Hepatocyte (in vitro differentiated cells): Measurements from ENCODE around the gene ANKRD13D. TPM values are rescaled to one million over a fixed set of nuclear protein-coding genes. Genes with fewer than 3 reads are reported as not detected.

Experiments
- DNase-seq: peaks from one replicate; pipeline ENCODE4 v3.0.0-alpha.2; 2016; ENCODE audit warnings: low spot score
- H2AFZ ChIP-seq: fragments of 200-600 bp; sonication (generic); 2 replicates; pipeline ENCODE4 v1.6.0; 2016; ENCODE audit warnings: antibody characterized with exemption, mild to moderate bottlenecking
- H3K27ac ChIP-seq: fragments of 200-600 bp; sonication (generic); 2 replicates; pipeline ENCODE4 v1.5.1; 2016; ENCODE audit warnings: mild to moderate bottlenecking
- H3K27me3 ChIP-seq: fragments of 200-600 bp; sonication (generic); 2 replicates; pipeline ENCODE4 v1.6.1; 2016
- H3K36me3 ChIP-seq: fragments of 200-600 bp; sonication (generic); replicated peaks from 2 replicates; pipeline ENCODE4 v1.5.1; 2016; ENCODE audit warnings: low read depth; ENCODE audit not compliant: insufficient read depth
- H3K4me1 ChIP-seq: fragments of 200-600 bp; sonication (generic); 2 replicates; pipeline ENCODE4 v1.5.1; 2016; ENCODE audit warnings: mild to moderate bottlenecking, moderate library complexity; ENCODE audit not compliant: insufficient read depth
- H3K4me2 ChIP-seq: fragments of 200-600 bp; sonication (generic); 2 replicates; pipeline ENCODE4 v1.6.0; 2016
- H3K4me3 ChIP-seq: fragments of 200-600 bp; sonication (generic); 2 replicates; pipeline ENCODE4 v1.5.1; 2016; ENCODE audit warnings: mild to moderate bottlenecking
- H3K79me2 ChIP-seq: fragments of 200-600 bp; sonication (generic); 2 replicates; pipeline ENCODE4 v1.6.0; 2017; ENCODE audit warnings: mild to moderate bottlenecking
- H3K9me2 ChIP-seq: fragments of 200-600 bp; sonication (generic); replicated peaks from 2 replicates; pipeline ENCODE4 v1.6.0; 2017; ENCODE audit warnings: mild to moderate bottlenecking; ENCODE audit not compliant: insufficient read depth
- H3K9me3 ChIP-seq: fragments of 200-600 bp; sonication (generic); 2 replicates; pipeline ENCODE4 v1.5.1; 2016; ENCODE audit warnings: low read depth, mild to moderate bottlenecking
- H4K20me1 ChIP-seq: fragments of 200-600 bp; sonication (generic); 2 replicates; pipeline ENCODE4 v1.6.0; 2016; ENCODE audit warnings: mild to moderate bottlenecking; ENCODE audit not compliant: insufficient read depth, poor library complexity, severe bottlenecking
- CTCF ChIP-seq: fragments of 200-600 bp; sonication (generic); IDR thresholded peaks from 2 replicates; pipeline ENCODE4 v1.5.1; 2016; ENCODE audit warnings: antibody characterized with exemption, mild to moderate bottlenecking; ENCODE audit not compliant: poor library complexity
- EZH2 ChIP-seq: fragments of 200-600 bp; sonication (generic); IDR thresholded peaks from 2 replicates; pipeline ENCODE4 v1.6.1; 2016; ENCODE audit warnings: antibody characterized with exemption, mild to moderate bottlenecking, borderline replicate concordance
- EZH2phosphoT487 ChIP-seq: fragments of 200-600 bp; sonication (generic); IDR thresholded peaks from one replicate; pipeline ENCODE4 v1.6.1; 2018; ENCODE audit warnings: antibody characterized with exemption, mild to moderate bottlenecking, low read depth, moderate library complexity; ENCODE audit not compliant: unreplicated experiment, severe bottlenecking
- WGBS: methylation state at CpG from one replicate; pipeline ENCODE4 v1.1.6; 2016; ENCODE audit warnings: low lambda C conversion rate; ENCODE audit errors: missing lambda C conversion rate; 5-methylcytosine and 5-hydroxymethylcytosine counted together
- polyA plus RNA-seq: library from polyadenylated mRNA; unstranded; fragments of >200 nt; fragmentation: Nextera tagmentation; extraction: Ambion mirVana; gene quantifications from 2 replicates; pipeline ENCODE4 v1.2.1, GENCODE V29; 2016
- total RNA-seq: library from RNA; depleted of rRNA; stranded (reverse); fragments of >200 nt; gene quantifications from 2 replicates; pipeline ENCODE4 v1.2.3, GENCODE V29; 2014

Gene ANKRD13D
- total and polyA plus RNA-seq, 2 experiments from 2014 or later, result 25.3 to 49.5 TPM

GRCh38 chr11:67247946-67248550 lies 41.1 kb upstream of the ANKRD13D start:
- no peaks in the 10 kb centered on the region for H3K4me1 ChIP-seq
- no peaks in the 10 kb centered on the region for H3K9me2 ChIP-seq
- H3K27me3 ChIP-seq, result no peaks in the 10 kb centered on the region
- H3K79me2 ChIP-seq, result peaks cover 27% of the 10 kb centered on the region
- H3K36me3 ChIP-seq, result peaks cover 5% of the 10 kb centered on the region
- no peak overlapping the region for H3K4me3 ChIP-seq
- H3K27ac ChIP-seq, result peak overlapping the region; percentile 56
- DNase-seq, result no peak
- peaks cover 12% of the 10 kb centered on the region for H4K20me1 ChIP-seq
- H3K4me2 ChIP-seq, result no peak overlapping the region
- TF ChIP-seq EZH2phosphoT487 (no peak), CTCF (no peak), EZH2 (no peak)
- H3K9me3 ChIP-seq, result no peaks in the 10 kb centered on the region
- WGBS, result 76% methylated on average over 5 of the region's 5 CpGs
- no peak overlapping the region for H2AFZ ChIP-seq

DNA sequence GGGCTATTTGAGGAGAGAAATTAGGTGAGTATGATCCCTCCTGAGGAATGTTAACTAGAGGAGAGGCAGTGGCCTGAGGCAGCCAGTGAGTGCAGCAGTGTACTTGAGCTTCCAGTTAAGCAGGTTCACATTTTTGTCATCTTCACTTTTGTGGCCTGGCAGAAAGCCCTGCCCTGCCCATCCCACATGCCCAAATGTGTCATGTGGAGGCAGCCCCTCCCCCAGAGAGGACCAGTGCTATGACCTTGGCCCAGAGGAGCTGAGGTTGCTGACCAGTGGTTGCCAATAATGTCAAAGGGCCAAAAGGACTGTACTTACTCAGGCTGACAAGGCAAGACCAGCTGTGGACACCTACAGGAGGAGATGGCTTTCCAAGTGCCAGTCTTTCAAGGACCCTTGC lies 40.5 kb upstream of the ANKRD13D start:
- no peaks in the 10 kb centered on the region for H3K4me1 ChIP-seq
- H3K27me3 ChIP-seq, result no peaks in the 10 kb centered on the region
- no peak overlapping the region for H3K4me3 ChIP-seq
- peaks cover 12% of the 10 kb centered on the region for H4K20me1 ChIP-seq
- no peak for TF ChIP-seq CTCF
- TF ChIP-seq EZH2, result no peak
- TF ChIP-seq EZH2phosphoT487, result no peak
- no peaks in the 10 kb centered on the region for H3K9me3 ChIP-seq
- peaks cover 21% of the 10 kb centered on the region for H3K79me2 ChIP-seq
- H3K4me2 ChIP-seq, result no peak overlapping the region
- no peak overlapping the region for H2AFZ ChIP-seq
- DNase-seq, result no peak
- H3K36me3 ChIP-seq, result peaks cover 5% of the 10 kb centered on the region
- H3K9me2 ChIP-seq, result no peaks in the 10 kb centered on the region
- peak overlapping the region; percentile 67 for H3K27ac ChIP-seq

DNA sequence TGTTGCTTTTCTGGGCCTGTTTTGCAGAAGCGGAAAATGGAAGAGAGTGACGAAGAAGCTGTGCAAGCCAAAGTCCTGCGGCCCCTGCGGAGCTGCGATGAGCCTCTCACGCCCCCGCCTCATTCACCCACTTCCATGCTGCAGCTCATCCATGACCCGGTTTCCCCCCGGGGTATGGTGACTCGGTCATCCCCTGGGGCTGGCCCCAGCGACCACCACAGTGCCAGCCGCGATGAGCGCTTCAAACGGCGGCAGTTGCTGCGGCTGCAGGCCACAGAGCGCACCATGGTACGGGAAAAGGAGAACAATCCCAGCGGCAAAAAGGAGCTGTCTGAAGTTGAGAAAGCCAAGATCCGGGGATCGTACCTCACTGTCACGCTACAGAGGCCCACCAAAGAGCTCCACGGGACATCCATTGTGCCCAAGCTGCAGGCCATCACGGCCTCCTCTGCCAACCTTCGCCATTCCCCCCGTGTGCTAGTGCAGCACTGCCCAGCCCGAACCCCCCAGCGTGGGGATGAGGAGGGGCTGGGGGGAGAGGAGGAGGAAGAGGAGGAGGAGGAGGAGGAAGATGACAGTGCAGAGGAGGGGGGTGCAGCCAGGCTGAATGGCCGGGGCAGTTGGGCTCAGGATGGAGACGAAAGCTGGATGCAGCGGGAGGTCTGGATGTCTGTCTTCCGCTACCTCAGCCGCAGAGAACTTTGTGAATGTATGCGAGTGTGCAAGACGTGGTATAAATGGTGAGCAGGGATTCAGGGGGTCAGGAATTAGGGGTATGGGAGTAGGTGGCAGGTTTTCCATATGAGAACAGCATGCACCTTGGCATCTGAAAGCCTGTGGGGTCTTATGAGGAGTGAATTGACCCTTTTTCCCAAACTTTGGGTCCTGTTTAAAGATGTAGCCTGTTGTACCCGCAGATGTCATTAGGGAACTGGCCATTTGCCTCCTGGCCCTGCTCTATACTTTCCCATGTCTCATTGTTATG lies 38.8 kb upstream of the ANKRD13D start:
- WGBS, result 97% methylated on average over 31 of the region's 37 CpGs
- peaks cover 11% of the 10 kb centered on the region for H3K79me2 ChIP-seq
- H3K4me3 ChIP-seq, result no peak overlapping the region
- no peaks in the 10 kb centered on the region for H3K9me3 ChIP-seq
- no peak overlapping the region for H3K27ac ChIP-seq
- no peak overlapping the region for H3K4me2 ChIP-seq
- no peaks in the 10 kb centered on the region for H3K27me3 ChIP-seq
- peaks cover 3% of the 10 kb centered on the region for H4K20me1 ChIP-seq
- no peaks in the 10 kb centered on the region for H3K4me1 ChIP-seq
- no peak overlapping the region for H2AFZ ChIP-seq
- TF ChIP-seq EZH2phosphoT487, result no peak
- TF ChIP-seq CTCF, result no peak
- TF ChIP-seq EZH2, result no peak
- H3K36me3 ChIP-seq, result peaks cover 5% of the 10 kb centered on the region
- no peaks in the 10 kb centered on the region for H3K9me2 ChIP-seq
- no peak for DNase-seq
